Measurements from ENCODE around the gene TAGLN2.

The TAGLN2 gene

DNA sequence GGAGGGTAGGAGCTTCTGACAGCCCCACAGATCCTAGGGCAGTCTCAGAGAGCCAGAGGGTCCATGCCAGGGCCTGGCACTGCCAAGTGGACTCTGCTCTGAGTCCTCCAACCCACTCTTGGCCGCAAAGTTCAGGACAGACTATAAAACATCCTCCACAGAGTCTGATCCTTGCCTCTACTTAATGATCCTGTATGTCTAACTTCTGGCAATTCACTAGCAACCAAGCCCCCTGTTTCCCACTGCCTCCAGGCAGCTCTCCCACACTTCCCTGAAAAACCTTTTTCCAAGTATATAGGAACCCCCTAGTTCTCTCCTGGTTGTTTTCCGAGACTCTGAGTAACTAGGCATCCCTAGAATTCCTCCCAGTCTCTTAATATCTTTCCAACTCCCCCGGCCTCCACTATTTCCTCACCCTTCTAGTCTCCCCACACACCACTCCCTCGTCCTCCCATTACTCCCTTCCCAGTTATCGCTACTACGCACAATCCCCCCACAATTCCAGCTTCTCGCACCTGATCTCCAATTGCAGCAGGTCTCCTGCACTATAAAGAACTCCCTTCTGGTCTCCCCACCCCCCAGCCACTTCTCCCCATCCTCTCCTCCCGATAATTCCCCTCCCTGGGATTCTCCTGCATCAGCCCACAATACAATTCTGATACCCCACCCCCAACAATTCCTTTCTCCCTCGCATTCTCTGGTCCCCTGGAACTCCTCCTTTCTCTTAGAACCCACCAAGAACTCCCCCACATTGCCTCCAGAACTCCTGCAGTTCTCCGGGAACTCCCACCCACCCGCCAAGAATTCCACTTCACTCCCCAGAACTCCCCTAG is 19.5 kb upstream of the TAGLN2 start:
- in situ Hi-C loops (cut with MboI; ENCODE audit: low pct_unique_long_range_greater_than_20kb, low sequenced_read_pairs, unreplicated experiment): no loop called here
- TF ChIP-seq, protein P1, sequence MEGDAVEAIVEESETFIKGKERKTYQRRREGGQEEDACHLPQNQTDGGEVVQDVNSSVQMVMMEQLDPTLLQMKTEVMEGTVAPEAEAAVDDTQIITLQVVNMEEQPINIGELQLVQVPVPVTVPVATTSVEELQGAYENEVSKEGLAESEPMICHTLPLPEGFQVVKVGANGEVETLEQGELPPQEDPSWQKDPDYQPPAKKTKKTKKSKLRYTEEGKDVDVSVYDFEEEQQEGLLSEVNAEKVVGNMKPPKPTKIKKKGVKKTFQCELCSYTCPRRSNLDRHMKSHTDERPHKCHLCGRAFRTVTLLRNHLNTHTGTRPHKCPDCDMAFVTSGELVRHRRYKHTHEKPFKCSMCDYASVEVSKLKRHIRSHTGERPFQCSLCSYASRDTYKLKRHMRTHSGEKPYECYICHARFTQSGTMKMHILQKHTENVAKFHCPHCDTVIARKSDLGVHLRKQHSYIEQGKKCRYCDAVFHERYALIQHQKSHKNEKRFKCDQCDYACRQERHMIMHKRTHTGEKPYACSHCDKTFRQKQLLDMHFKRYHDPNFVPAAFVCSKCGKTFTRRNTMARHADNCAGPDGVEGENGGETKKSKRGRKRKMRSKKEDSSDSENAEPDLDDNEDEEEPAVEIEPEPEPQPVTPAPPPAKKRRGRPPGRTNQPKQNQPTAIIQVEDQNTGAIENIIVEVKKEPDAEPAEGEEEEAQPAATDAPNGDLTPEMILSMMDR (IDR thresholded peaks at IDR 0.05; ENCODE audit: extremely low read depth, insufficient read depth, missing control alignments): no peak
- no peak for DNase-seq (ENCODE audit: low spot score)

DNA sequence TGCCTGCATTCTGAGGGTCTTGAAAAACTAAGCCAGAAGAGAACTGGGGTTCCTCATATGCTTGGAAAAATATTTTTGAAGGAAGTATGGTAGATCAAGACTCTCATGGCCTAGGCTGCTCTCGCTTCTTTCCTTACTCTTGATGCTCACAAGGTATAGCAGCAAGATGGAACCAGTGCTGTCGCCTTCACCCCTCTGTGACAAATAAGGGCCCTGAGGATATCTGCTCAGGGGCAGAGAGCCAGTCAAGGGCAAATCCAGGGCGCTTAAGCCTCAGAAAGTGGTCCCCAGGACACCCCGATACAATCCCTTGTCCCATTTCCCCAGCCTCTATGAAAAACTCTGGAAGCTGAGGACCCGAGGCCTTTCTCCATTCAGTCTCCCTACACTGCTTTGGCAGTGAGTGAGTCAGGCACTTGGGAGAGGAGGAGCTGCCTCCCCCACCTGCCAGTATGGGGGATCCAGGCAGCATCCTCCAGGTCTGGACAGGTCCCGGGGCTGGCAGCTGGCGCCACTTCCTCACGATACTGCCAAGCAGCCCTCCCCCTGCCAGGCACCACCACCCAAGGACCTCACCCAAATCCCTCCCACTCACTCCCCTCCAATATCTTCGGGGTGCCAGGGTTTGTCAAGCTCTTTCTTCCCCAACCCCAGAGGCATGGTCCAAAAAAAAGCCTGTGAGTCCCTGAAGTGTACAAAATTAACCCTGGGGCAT is 18.8 kb upstream of the TAGLN2 start:
- TF ChIP-seq, protein P1 (IDR thresholded peaks at IDR 0.05; ENCODE audit: extremely low read depth, insufficient read depth, missing control alignments): no peak
- DNase-seq (ENCODE audit: low spot score): peak; percentile 31
- in situ Hi-C loops (cut with MboI; ENCODE audit: low pct_unique_long_range_greater_than_20kb, low sequenced_read_pairs, unreplicated experiment): no loop called here

DNA sequence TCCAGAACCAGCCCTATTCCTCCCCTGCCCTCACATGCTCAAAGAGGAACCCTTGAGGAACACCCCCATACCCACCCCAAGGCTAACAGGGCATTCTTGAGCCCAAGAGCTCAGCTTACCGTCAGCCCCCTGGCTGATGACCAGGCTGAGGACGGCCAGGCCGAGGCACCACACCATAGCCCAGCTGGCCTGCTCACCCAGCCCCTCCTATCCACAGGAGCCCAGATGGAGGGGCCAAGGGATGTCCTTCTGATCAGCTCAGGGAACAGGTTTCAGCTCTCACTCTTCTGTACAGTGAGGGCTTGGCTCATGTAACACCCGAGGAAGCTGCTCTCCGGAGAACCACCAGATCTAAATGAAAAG is 18.0 kb upstream of the TAGLN2 start:
- TF ChIP-seq, protein P1 (IDR thresholded peaks at IDR 0.05; ENCODE audit: extremely low read depth, insufficient read depth, missing control alignments): no peak
- in situ Hi-C loops (cut with MboI; ENCODE audit: low pct_unique_long_range_greater_than_20kb, low sequenced_read_pairs, unreplicated experiment): no loop called here
- DNase-seq (ENCODE audit: low spot score): no peak

DNA sequence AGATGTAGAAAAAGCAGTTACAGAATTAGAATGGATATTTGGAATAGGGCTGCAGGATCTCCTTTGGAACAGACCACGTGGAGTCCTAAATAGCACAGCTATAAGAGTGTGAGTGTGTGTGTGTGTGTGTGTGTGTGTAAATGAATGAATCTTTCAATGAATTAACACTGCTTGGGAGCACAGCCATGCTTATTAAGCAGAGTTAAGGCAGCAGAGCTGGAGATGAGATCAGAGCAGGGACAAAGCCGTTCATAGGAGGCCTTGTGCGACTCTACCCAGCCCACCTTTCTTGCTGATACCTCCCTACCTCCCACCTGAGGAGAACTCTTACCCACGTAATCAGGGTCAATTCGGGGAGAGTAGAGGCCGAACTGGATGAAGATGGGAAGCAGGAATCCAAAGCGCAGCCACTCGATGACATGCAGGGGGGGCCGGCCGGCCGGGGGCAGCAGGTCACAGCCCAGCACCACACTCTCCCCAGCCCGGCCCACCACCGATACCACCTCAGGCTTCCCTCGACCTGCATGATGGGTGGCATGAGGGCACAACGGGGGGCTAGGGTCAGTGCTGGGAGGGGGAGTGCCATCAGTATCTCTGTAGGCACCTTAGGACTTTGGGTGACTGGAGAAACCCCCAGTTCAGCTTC is 17.4 kb upstream of the TAGLN2 start:
- no peak for DNase-seq (ENCODE audit: low spot score)
- TF ChIP-seq, protein P1 (IDR thresholded peaks at IDR 0.05; ENCODE audit: extremely low read depth, insufficient read depth, missing control alignments): no peak
- in situ Hi-C loops (cut with MboI; ENCODE audit: low pct_unique_long_range_greater_than_20kb, low sequenced_read_pairs, unreplicated experiment): no loop called here

DNA sequence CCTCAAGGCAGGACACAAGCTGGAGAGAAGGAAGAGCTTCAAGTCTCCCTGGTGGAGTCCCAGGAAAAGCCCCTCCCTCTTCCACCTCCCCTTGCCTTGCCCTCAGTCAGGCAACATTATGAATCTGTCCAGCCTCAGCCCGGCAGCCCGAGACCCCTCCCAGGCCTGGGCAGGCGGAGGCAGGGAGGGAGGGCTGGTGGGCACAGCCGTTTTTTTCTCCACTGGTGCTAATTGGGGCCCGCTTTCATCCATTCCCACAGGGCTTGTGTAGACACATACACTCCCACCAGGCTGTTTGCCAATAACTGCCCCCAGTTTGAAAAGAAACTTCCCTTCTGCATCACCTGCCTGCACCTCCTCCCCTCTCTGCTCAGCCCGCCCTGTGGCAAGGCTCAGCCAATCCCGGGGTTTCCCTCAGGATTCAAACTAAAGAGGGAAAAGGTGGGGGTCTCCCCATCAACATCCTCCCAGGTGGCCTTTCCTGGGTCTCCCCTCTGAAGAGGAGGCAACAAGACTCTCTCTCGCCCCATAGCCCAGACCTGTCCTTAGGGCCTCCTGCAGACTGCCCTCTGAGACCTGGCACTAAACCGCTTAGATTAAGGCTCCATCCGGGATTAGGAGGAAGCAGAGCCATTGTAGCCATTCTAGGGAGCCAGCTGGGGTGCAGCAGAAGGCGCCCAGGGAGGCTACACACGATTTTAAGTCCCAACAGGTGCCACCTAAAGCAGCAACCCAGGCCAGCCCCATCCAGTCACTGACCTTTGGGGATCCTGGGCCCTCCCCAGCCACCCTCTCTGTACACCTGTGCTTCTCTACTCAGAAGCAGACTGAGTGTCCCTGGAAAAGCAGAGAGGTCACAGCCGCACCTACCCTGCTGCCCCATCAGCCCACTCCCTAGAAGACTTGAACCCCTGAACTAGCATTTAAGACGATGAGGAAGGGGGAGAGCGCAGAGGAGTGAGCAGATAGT is 16.6 kb upstream of the TAGLN2 start:
- no peak for DNase-seq (ENCODE audit: low spot score)
- in situ Hi-C loops (cut with MboI; ENCODE audit: low pct_unique_long_range_greater_than_20kb, low sequenced_read_pairs, unreplicated experiment): no loop called here

More for the DNA sequence above, 16.6 kb upstream of the TAGLN2 start:
- TF ChIP-seq, protein P1 (IDR thresholded peaks at IDR 0.05; ENCODE audit: extremely low read depth, insufficient read depth, missing control alignments): no peak

Data from GM13977 (cell line).